Caco-2 (cell line): ENCODE data around the gene GRK2. TPM values are rescaled to one million over a fixed set of nuclear protein-coding genes. Genes with fewer than 3 reads are reported as not detected.

Experiments used
- BruUV-seq: library from RNA; stranded (reverse); fragments of 400-500 nt; replicated peaks from 2 replicates; lab custom pipeline; 2021; lab: Mats Ljungman, UMichigan
- CTCF ChIA-PET: fragments of 300-600 bp; sonication (Branson Sonifier 250); formaldehyde crosslinking; loops from one replicate; lab custom pipeline; 2022; ENCODE audit warnings: antibody characterized with exemption; lab: Charles Lee
- POLR2A ChIA-PET: fragments of 300-600 bp; sonication (Branson Sonifier 250); formaldehyde crosslinking; loops from one replicate; lab custom pipeline; 2022; ENCODE audit warnings: antibody characterized with exemption; lab: Charles Lee
- DNase-seq, 2 experiments: peaks; one replicate each; pipeline versions ENCODE4 v3.0.0 to v3.0.0-alpha.2; 2020 to 2022
- H3K27me3 ChIP-seq: replicated peaks from 2 replicates; pipeline ENCODE4 v1.6.0; 2011; ENCODE audit warnings: low read length; ENCODE audit not compliant: control insufficient read depth, insufficient read depth
- H3K36me3 ChIP-seq: 2 replicates; pipeline ENCODE4 v1.5.1; 2011; ENCODE audit warnings: low read length; ENCODE audit not compliant: control insufficient read depth, insufficient read depth
- H3K4me1 ChIP-seq: fragments of 250-450 bp; sonication (Bioruptor Pico); 2 replicates; pipeline ENCODE4 v1.5.1; 2020; ENCODE audit warnings: mild to moderate bottlenecking
- H3K4me3 ChIP-seq: 2 replicates; pipeline ENCODE4 v1.5.1; 2011; ENCODE audit warnings: low read depth, mild to moderate bottlenecking, control low read depth, low read length
- H3K9me3 ChIP-seq: fragments of 250-450 bp; sonication (Bioruptor Pico); 2 replicates; pipeline ENCODE4 v1.5.1; 2020; ENCODE audit warnings: mild to moderate bottlenecking, moderate library complexity
- H3K27ac Mint-ChIP-seq: one replicate; pipeline ENCODE4 v1.8.0; 2022; ENCODE audit warnings: mixed read lengths; ENCODE audit not compliant: unreplicated experiment
- H3K27me3 Mint-ChIP-seq: one replicate; pipeline ENCODE4 v1.8.0; 2022; ENCODE audit warnings: mixed read lengths; ENCODE audit not compliant: insufficient read depth, unreplicated experiment
- H3K36me3 Mint-ChIP-seq: one replicate; pipeline ENCODE4 v1.8.0; 2022; ENCODE audit warnings: mild to moderate bottlenecking, mixed read lengths; ENCODE audit not compliant: insufficient read depth, unreplicated experiment
- H3K4me1 Mint-ChIP-seq: one replicate; pipeline ENCODE4 v1.8.0; 2022; ENCODE audit warnings: low read depth, mixed read lengths; ENCODE audit not compliant: unreplicated experiment
- H3K4me3 Mint-ChIP-seq: one replicate; pipeline ENCODE4 v1.8.0; 2022; ENCODE audit warnings: mild to moderate bottlenecking, moderate library complexity, mixed read lengths; ENCODE audit not compliant: unreplicated experiment
- H3K9me3 Mint-ChIP-seq: one replicate; pipeline ENCODE4 v1.8.0; 2022; ENCODE audit warnings: mixed read lengths; ENCODE audit not compliant: unreplicated experiment
- CTCF ChIP-seq, 2 experiments: fragments of 200-600 bp in 1 of 2; IDR thresholded peaks; 1 replicate in 1 of 2; 2 replicates in 1 of 2; pipeline versions ENCODE4 v1.5.1 to v1.8.0; 2011 to 2022; ENCODE audit warnings: antibody characterized with exemption in 1 of 2, control low read depth in 1 of 2, inconsistent platforms in 1 of 2, low read depth in 1 of 2, low read length in 1 of 2, mild to moderate bottlenecking in 1 of 2, moderate library complexity in 1 of 2; ENCODE audit not compliant: insufficient read depth in 1 of 2, severe bottlenecking in 1 of 2, unreplicated experiment in 1 of 2
- intact Hi-C: fragments of 100-400 bp; cut with micrococcal nuclease; formaldehyde crosslinking; loops from one replicate; pipeline ENCODE4 v1.10.0; 2022; ENCODE audit not compliant: unreplicated experiment
- total RNA-seq: library from RNA; stranded (reverse); gene quantifications from 2 replicates; pipeline ENCODE4 v1.2.3, GENCODE V29; 2022

GRK2 gene
- total RNA-seq, 1 experiment from 2014 or later = 120 TPM

GRCh38 chr11:67320011-67320410 is 53.7 kb downstream of the GRK2 start:
- Histone ChIP-seq H3K9me3 (no peaks in the 10 kb centered on the region), H3K36me3 (no peaks in the 10 kb centered on the region), H3K27me3 (no peaks in the 10 kb centered on the region), H3K4me3 (no peak overlapping the region), H3K4me1 (peaks cover 9% of the 10 kb centered on the region; the same call in 1 of the 2 replicates)
- Mint-ChIP-seq H3K4me1 (no peaks in the 10 kb centered on the region), H3K27ac (no peak overlapping the region), H3K9me3 (no peaks in the 10 kb centered on the region), H3K4me3 (no peak overlapping the region), H3K36me3 (peaks cover 14% of the 10 kb centered on the region), H3K27me3 (no peaks in the 10 kb centered on the region)
- CTCF ChIA-PET = interaction anchor here (0.6 to 0.9 kb wide), 2 partner anchors 53 to 63 kb away, joined by 3 to 5 read pairs; partner anchors contain the start of gene CLCF1
- TF ChIP-seq CTCF (IDR thresholded peaks at IDR 0.05; ENCODE audit: insufficient read depth in 1 of 2, low read depth in 1 of 2, low read length in 1 of 2, severe bottlenecking in 1 of 2, unreplicated experiment in 1 of 2) = no peak
- DNase-seq = no peak
- POLR2A ChIA-PET = no interaction called here
- intact Hi-C loops = no loop called here
- BruUV-seq = no TSS peak

GRCh38 chr11:67320691-67321090 is 54.4 kb downstream of the GRK2 start:
- intact Hi-C loops = no loop called here
- no peaks in the 10 kb centered on the region for H3K4me1 Mint-ChIP-seq
- H3K27ac Mint-ChIP-seq = no peak overlapping the region
- ChIA-PET POLR2A (interaction anchor here (1.3 kb wide), 1 partner anchor 17 kb away, joined by 4 read pairs; the partner anchor contains the start of gene SSH3), CTCF (interaction anchor here (0.6 to 0.9 kb wide), 3 partner anchors 53 to 66 kb away, joined by 3 to 5 read pairs (median 4); partner anchors contain the start of gene CLCF1)
- Histone ChIP-seq H3K36me3 (no peaks in the 10 kb centered on the region), H3K4me1 (peaks cover 9% of the 10 kb centered on the region; the same call in 1 of the 2 replicates), H3K9me3 (no peaks in the 10 kb centered on the region), H3K4me3 (no peak overlapping the region), H3K27me3 (no peaks in the 10 kb centered on the region)
- no peaks in the 10 kb centered on the region for H3K9me3 Mint-ChIP-seq
- no peak for DNase-seq
- H3K36me3 Mint-ChIP-seq = peaks cover 14% of the 10 kb centered on the region
- no TSS peak for BruUV-seq
- no peaks in the 10 kb centered on the region for H3K27me3 Mint-ChIP-seq
- no peak for TF ChIP-seq CTCF (IDR thresholded peaks at IDR 0.05; ENCODE audit: insufficient read depth in 1 of 2, low read depth in 1 of 2, low read length in 1 of 2, severe bottlenecking in 1 of 2, unreplicated experiment in 1 of 2)
- H3K4me3 Mint-ChIP-seq = no peak overlapping the region

- ChIA-PET CTCF (interaction anchor here (0.6 to 1.5 kb wide), 3 partner anchors 25 to 65 kb away, joined by 4 read pairs; no protein-coding TSS in a partner anchor), POLR2A (interaction anchor here (1.3 kb wide), 1 partner anchor 18 kb away, joined by 4 read pairs; the partner anchor contains the start of gene SSH3)
- BruUV-seq = no TSS peak
- Mint-ChIP-seq H3K9me3 (no peaks in the 10 kb centered on the region), H3K27ac (no peak overlapping the region), H3K27me3 (no peaks in the 10 kb centered on the region), H3K4me3 (no peak overlapping the region), H3K36me3 (peaks cover 14% of the 10 kb centered on the region), H3K4me1 (no peaks in the 10 kb centered on the region)
- intact Hi-C loops = no loop called here
- Histone ChIP-seq H3K9me3 (no peaks in the 10 kb centered on the region), H3K4me1 (peaks cover 6% of the 10 kb centered on the region; the same call in 1 of the 2 replicates), H3K36me3 (no peaks in the 10 kb centered on the region), H3K27me3 (no peaks in the 10 kb centered on the region), H3K4me3 (no peak overlapping the region)
- TF ChIP-seq CTCF (IDR thresholded peaks at IDR 0.05; ENCODE audit: insufficient read depth in 1 of 2, low read depth in 1 of 2, low read length in 1 of 2, severe bottlenecking in 1 of 2, unreplicated experiment in 1 of 2) = no peak
- DNase-seq = no peak
Measured at GRCh38 chr11:67321313-67321871, 55.1 kb downstream of the GRK2 start.
